HCT116 (cell line): ENCODE data around the gene APOBEC3C. TPM values are rescaled to one million over a fixed set of nuclear protein-coding genes. Genes with fewer than 3 reads are reported as not detected.
"Not testable (repeated sequence)": the region's sequence is repeated elsewhere in the genome, so short reads cannot be mapped to it uniquely, and the experiment has no call there.

ENCODE experiments used
- ATAC-seq: fragments of 200-7000 bp; cut with Tn5 transposase; 2 replicates; pipeline ENCODE4 v1.9.1; 2020; ENCODE audit warnings: mild to moderate bottlenecking, moderate library complexity
- BruUV-seq: library from RNA; stranded (reverse); fragments of 400-500 nt; replicated peaks from 2 replicates; lab custom pipeline; 2021; lab: Mats Ljungman, UMichigan
- CTCF ChIA-PET: fragments of 300-600 bp; sonication (Branson Sonifier 250); formaldehyde crosslinking; loops from one replicate; lab custom pipeline; 2021; ENCODE audit warnings: antibody characterized with exemption; lab: Charles Lee
- POLR2A ChIA-PET: fragments of 300-600, 350-600 bp; sonication (Branson Sonifier 250); formaldehyde crosslinking; loops from one replicate; lab custom pipeline; 2021; ENCODE audit warnings: antibody characterized with exemption; lab: Charles Lee
- RAD21 ChIA-PET, 2 experiments: fragments of 300-600 bp; sonication (Branson Sonifier 250); formaldehyde crosslinking; loops; one replicate each; lab custom pipeline; 2023; ENCODE audit warnings: low total read pairs in 2 of 2; ENCODE audit not compliant: uncharacterized antibody in 2 of 2, unreplicated experiment in 2 of 2, low non-redundant PET in 1 of 2; lab: Charles Lee
- DNase-seq: peaks from one replicate; pipeline ENCODE4 v3.0.0-alpha.2; 2010; ENCODE audit warnings: low read depth, low spot score
- H2AFZ ChIP-seq: fragments of 200-600 bp; shearing (Covaris generic), sonication (generic); 2 replicates; pipeline ENCODE4 v1.6.1; 2017; ENCODE audit warnings: low read depth, mixed run types, mixed read lengths, antibody characterized with exemption, low read length; ENCODE audit not compliant: poor library complexity, severe bottlenecking
- H3K27ac ChIP-seq: 2 replicates; pipeline ENCODE4 v1.5.1; 2012; ENCODE audit warnings: low read depth, low read length
- H3K27me3 ChIP-seq: fragments of 200-600 bp; sonication (generic); 2 replicates; pipeline ENCODE4 v1.6.1; 2016; ENCODE audit warnings: mixed run types, low read length, mixed read lengths; ENCODE audit not compliant: insufficient read depth
- H3K36me3 ChIP-seq, 2 experiments: fragments of 200-500 bp in 1 of 2; fragments of 200-600 bp in 1 of 2; sonication (Bioruptor generic) in 1 of 2; sonication (generic) in 1 of 2; 2 replicates each; pipeline versions ENCODE4 v1.5.1 to v1.6.1; 2014 to 2016; ENCODE audit warnings: low read length in 2 of 2, inconsistent platforms in 1 of 2, mixed read lengths in 1 of 2, mixed run types in 1 of 2; ENCODE audit not compliant: insufficient read depth in 2 of 2, control insufficient read depth in 1 of 2
- H3K4me1 ChIP-seq, 2 experiments: fragments of 200-600 bp in 1 of 2; sonication (generic) in 1 of 2; 2 replicates each; pipeline versions ENCODE4 v1.5.1 to v1.6.1; 2012 to 2017; ENCODE audit warnings: low read length in 2 of 2, inconsistent platforms in 1 of 2, mild to moderate bottlenecking in 1 of 2, mixed read lengths in 1 of 2, mixed run types in 1 of 2, moderate library complexity in 1 of 2; ENCODE audit not compliant: insufficient read depth in 2 of 2, control insufficient read depth in 1 of 2
- H3K4me2 ChIP-seq: fragments of 200-600 bp; sonication (generic); 2 replicates; pipeline ENCODE4 v1.6.1; 2017; ENCODE audit warnings: mixed run types, low read length, mixed read lengths
- H3K4me3 ChIP-seq, 2 experiments: fragments of 200-600 bp in 1 of 2; sonication (generic) in 1 of 2; replicated peaks in 1 of 2; 2 replicates each; pipeline ENCODE4 v1.5.1; 2011 to 2016; ENCODE audit warnings: low read length in 2 of 2, control low read depth in 1 of 2, low read depth in 1 of 2, mild to moderate bottlenecking in 1 of 2, mixed read lengths in 1 of 2, mixed run types in 1 of 2
- H3K79me2 ChIP-seq: fragments of 200-600 bp; sonication (generic); 2 replicates; pipeline ENCODE4 v1.6.1; 2017; ENCODE audit warnings: mild to moderate bottlenecking, mixed run types, low read length, moderate library complexity, mixed read lengths; ENCODE audit not compliant: insufficient read depth
- H3K9ac ChIP-seq: fragments of 200-600 bp; sonication (generic); 2 replicates; pipeline ENCODE4 v1.6.1; 2016; ENCODE audit warnings: low read length, mixed read lengths
- H3K9me2 ChIP-seq: fragments of 200-600 bp; sonication (generic), shearing (Covaris generic); 2 replicates; pipeline ENCODE4 v1.6.1; 2017; ENCODE audit warnings: mixed run types, mild to moderate bottlenecking, moderate library complexity; ENCODE audit not compliant: insufficient read depth
- H3K9me3 ChIP-seq, 2 experiments: fragments of 200-500 bp in 1 of 2; fragments of 200-600 bp in 1 of 2; sonication (Bioruptor generic) in 1 of 2; sonication (generic) in 1 of 2; 2 replicates each; pipeline ENCODE4 v1.6.1; 2014 to 2017; ENCODE audit warnings: low read length in 2 of 2, mixed read lengths in 2 of 2, inconsistent platforms in 1 of 2, low read depth in 1 of 2, mild to moderate bottlenecking in 1 of 2, mixed run types in 1 of 2, moderate library complexity in 1 of 2; ENCODE audit not compliant: control insufficient read depth in 1 of 2, insufficient read depth in 1 of 2
- H4K20me1 ChIP-seq: fragments of 200-600 bp; sonication (generic), shearing (Covaris generic); 2 replicates; pipeline ENCODE4 v1.6.1; 2017; ENCODE audit warnings: mixed run types, mild to moderate bottlenecking, moderate library complexity; ENCODE audit not compliant: insufficient read depth
- ELF1 ChIP-seq: IDR thresholded peaks from 2 replicates; pipeline ENCODE4 v1.6.1; 2012; ENCODE audit warnings: low read depth, borderline replicate concordance
- EZH2 ChIP-seq: fragments of 200-600 bp; sonication (generic); IDR thresholded peaks from 2 replicates; pipeline ENCODE4 v1.6.1; 2017; ENCODE audit warnings: antibody characterized with exemption, mixed run types
- EZH2phosphoT487 ChIP-seq: fragments of 200-600 bp; IDR thresholded peaks from 2 replicates; pipeline ENCODE4 v1.6.1; 2018; ENCODE audit warnings: antibody characterized with exemption, borderline replicate concordance
- RAD21 ChIP-seq: IDR thresholded peaks from 2 replicates; pipeline ENCODE4 v1.6.1; 2012; ENCODE audit warnings: low read depth, mild to moderate bottlenecking
- ZBTB33 ChIP-seq: IDR thresholded peaks from 2 replicates; pipeline ENCODE4 v1.6.1; 2011; ENCODE audit warnings: mild to moderate bottlenecking, low read length, moderate library complexity; ENCODE audit not compliant: insufficient replicate concordance; ENCODE audit errors: extremely low read depth
- intact Hi-C: fragments of 100-400 bp; cut with micrococcal nuclease; formaldehyde crosslinking; loops from 2 replicates; pipeline ENCODE4 v1.10.0; 2022
- total RNA-seq: library from RNA; stranded (reverse); gene quantifications from one replicate; pipeline ENCODE4 v1.2.1, GENCODE V29; 2021; ENCODE audit not compliant: unreplicated experiment

Gene APOBEC3C
- total RNA-seq, 1 experiment from 2014 or later, result 40.2 TPM

- intact Hi-C loops, result no loop called here
- TF ChIP-seq EZH2 (no peak), EZH2phosphoT487 (no peak), ZBTB33 (no peak), ELF1 (no peak), RAD21 (no peak)
- no peak for ATAC-seq
- no peak for DNase-seq
- H3K36me3 ChIP-seq, result no peaks in the 10 kb centered on the region
- no peak overlapping the region for H3K27ac ChIP-seq
- H3K9me3 ChIP-seq, result no peaks in the 10 kb centered on the region
- RAD21 ChIA-PET, result no interaction called here
- CTCF ChIA-PET, result no interaction called here
- no TSS peak for BruUV-seq
- no peaks in the 10 kb centered on the region for H3K4me1 ChIP-seq
- no peaks in the 10 kb centered on the region for H4K20me1 ChIP-seq
- H2AFZ ChIP-seq, result no peak overlapping the region
- POLR2A ChIA-PET, result no interaction called here
- H3K79me2 ChIP-seq, result no peaks in the 10 kb centered on the region
- H3K9me2 ChIP-seq, result no peaks in the 10 kb centered on the region
- H3K4me3 ChIP-seq, result no peak overlapping the region
- H3K27me3 ChIP-seq, result no peaks in the 10 kb centered on the region
- no peak overlapping the region for H3K9ac ChIP-seq
- H3K4me2 ChIP-seq, result no peak overlapping the region
Observed at GRCh38 chr22:39030705-39031104, 16.6 kb downstream of the APOBEC3C start.

- H3K36me3 ChIP-seq, H2AFZ ChIP-seq, H3K27me3 ChIP-seq, H4K20me1 ChIP-seq, H3K27ac ChIP-seq, CTCF ChIA-PET, H3K9me2 ChIP-seq, BruUV-seq, ATAC-seq, H3K9me3 ChIP-seq, RAD21 ChIA-PET, H3K4me3 ChIP-seq, H3K79me2 ChIP-seq, H3K4me2 ChIP-seq, DNase-seq, H3K4me1 ChIP-seq, H3K9ac ChIP-seq, POLR2A ChIA-PET, intact Hi-C loops: not testable (repeated sequence)
Observed at GRCh38 chr22:39031434-39032295, 17.6 kb downstream of the APOBEC3C start.

GRCh38 chr22:39037071-39037470 lies 23.0 kb downstream of the APOBEC3C start:
- peaks cover 15 to 19% of the 10 kb centered on the region in 2 experiments; a peak in 3 of 4 replicates for H3K4me1 ChIP-seq
- H2AFZ ChIP-seq, H3K4me2 ChIP-seq, H3K9me2 ChIP-seq, H3K9ac ChIP-seq, POLR2A ChIA-PET, H3K79me2 ChIP-seq, H3K36me3 ChIP-seq, CTCF ChIA-PET, H3K27ac ChIP-seq, H3K27me3 ChIP-seq, RAD21 ChIA-PET, DNase-seq, H3K9me3 ChIP-seq, intact Hi-C loops, ATAC-seq, BruUV-seq, H4K20me1 ChIP-seq, H3K4me3 ChIP-seq: not testable (repeated sequence)
